ENCODE results near the gene HCFC2. TPM values are rescaled to one million over a fixed set of nuclear protein-coding genes. Genes with fewer than 3 reads are reported as not detected.
"Not testable (repeated sequence)": the region's sequence is repeated elsewhere in the genome, so short reads cannot be mapped to it uniquely, and the experiment has no call there.

The HCFC2 gene
- total and polyA plus RNA-seq, 8 donors, result 4.2 to 10.7 (median 8.7) TPM

- Histone ChIP-seq H3K4me3 (no peak overlapping the region), H3K27ac (no peak overlapping the region), H3K9me3 (no peaks in the 10 kb centered on the region), H3K4me1 (peaks cover 0 to 24% (median 5%) of the 10 kb centered on the region in 3 donors), H3K27me3 (no peaks in the 10 kb centered on the region), H3K36me3 (no peaks in the 10 kb centered on the region)
- intact Hi-C loops (cut with DNase I), result loop anchor here in 1 of 3 donors (10.0 kb wide), 1 partner anchor 224 kb away; no protein-coding TSS in a partner anchor
- ATAC-seq, result peak; percentile 75 to 97 (median 94)
- peak; percentile 59 for FAIRE-seq
- peak; percentile 62 to 91 (median 72) for TF ChIP-seq CTCF (IDR thresholded peaks at IDR 0.05)
- DNase-seq, result peak; percentile 56 to 83 (median 69)
- 40 to 47% methylated on average over 6 of the region's 6 CpGs for WGBS, 2 donors
These were observed 44.6 kb downstream of the HCFC2 start for GRCh38 chr12:104108755-104109445.

- FAIRE-seq (no peak), DNase-seq (no peak), ATAC-seq (peak in 3 of 4 donors; percentile 27 to 46 (median 34))
- Histone ChIP-seq H3K9me3 (no peaks in the 10 kb centered on the region), H3K4me1 (peaks cover 0 to 22% (median 5%) of the 10 kb centered on the region in 3 donors), H3K27ac (no peak overlapping the region), H3K36me3 (no peaks in the 10 kb centered on the region), H3K27me3 (no peaks in the 10 kb centered on the region), H3K4me3 (no peak overlapping the region)
- WGBS, 2 donors, result 32 to 40% methylated on average over 4 of the region's 4 CpGs
- intact Hi-C loops (cut with DNase I), result loop anchor here in 1 of 3 donors (10.0 kb wide), 1 partner anchor 225 kb away; no protein-coding TSS in a partner anchor
- TF ChIP-seq CTCF (IDR thresholded peaks at IDR 0.05), result peak in 1 of 4 donors; percentile 12
These were observed 45.3 kb downstream of the HCFC2 start for GRCh38 chr12:104109446-104110271.

GRCh38 chr12:104114834-104115586 is 50.7 kb downstream of the HCFC2 start:
- H3K4me3 ChIP-seq; H3K4me1 ChIP-seq; intact Hi-C loops (cut with DNase I); FAIRE-seq; DNase-seq; H3K27me3 ChIP-seq; H3K36me3 ChIP-seq; H3K27ac ChIP-seq; H3K9me3 ChIP-seq; ATAC-seq: not testable (repeated sequence)
- WGBS, 2 donors, result 92 to 93% methylated on average over 14 of the region's 14 CpGs

GRCh38 chr12:104115587-104115975 is 51.2 kb downstream of the HCFC2 start:
- DNase-seq (no peak), FAIRE-seq (no peak), ATAC-seq (no peak)
- H3K9me3 ChIP-seq, result no peaks in the 10 kb centered on the region
- peaks cover 0 to under 1% (median 0%) of the 10 kb centered on the region in 3 donors for H3K4me1 ChIP-seq
- H3K27ac ChIP-seq, result no peak overlapping the region
- no peak overlapping the region for H3K4me3 ChIP-seq
- no peaks in the 10 kb centered on the region for H3K27me3 ChIP-seq
- peaks cover 0 to 6% (median 0%) of the 10 kb centered on the region in 3 donors for H3K36me3 ChIP-seq
- intact Hi-C loops (cut with DNase I), result no loop called here
- TF ChIP-seq CTCF (IDR thresholded peaks at IDR 0.05), result no peak

- DNase-seq, result no peak
- H3K4me3 ChIP-seq, result no peak overlapping the region
- peaks cover 0 to 47% (median 5%) of the 10 kb centered on the region in 3 donors for H3K36me3 ChIP-seq
- no peak overlapping the region for H3K27ac ChIP-seq
- no peaks in the 10 kb centered on the region for H3K9me3 ChIP-seq
- no peaks in the 10 kb centered on the region for H3K27me3 ChIP-seq
- intact Hi-C loops (cut with DNase I), result no loop called here
- TF ChIP-seq CTCF (IDR thresholded peaks at IDR 0.05), result no peak
- peak; percentile 60 for FAIRE-seq
- ATAC-seq, result peak in 2 of 4 donors; percentile 43 to 54
- peaks cover 5 to 8% (median 5%) of the 10 kb centered on the region in 3 donors for H3K4me1 ChIP-seq
These were observed 56.7 kb downstream of the HCFC2 start for GRCh38 chr12:104121001-104121400.

Measured in pancreas (tissue), 10 donors.